Neural progenitor cell (in vitro differentiated cells): Measurements from ENCODE around the gene HYAL3.

Experiments
- EZH2 ChIP-seq: fragments of 200-600 bp; sonication (generic); IDR thresholded peaks from 2 replicates; pipeline ENCODE4 v1.6.1; 2017; ENCODE audit warnings: antibody characterized with exemption, mild to moderate bottlenecking, moderate library complexity
- TF ChIP-seq, protein P1 (sequence below): fragments of 200-600 bp; sonication (generic); IDR thresholded peaks from 2 replicates; pipeline ENCODE4 v1.5.1; 2017; ENCODE audit warnings: antibody characterized with exemption, mild to moderate bottlenecking

DNA sequence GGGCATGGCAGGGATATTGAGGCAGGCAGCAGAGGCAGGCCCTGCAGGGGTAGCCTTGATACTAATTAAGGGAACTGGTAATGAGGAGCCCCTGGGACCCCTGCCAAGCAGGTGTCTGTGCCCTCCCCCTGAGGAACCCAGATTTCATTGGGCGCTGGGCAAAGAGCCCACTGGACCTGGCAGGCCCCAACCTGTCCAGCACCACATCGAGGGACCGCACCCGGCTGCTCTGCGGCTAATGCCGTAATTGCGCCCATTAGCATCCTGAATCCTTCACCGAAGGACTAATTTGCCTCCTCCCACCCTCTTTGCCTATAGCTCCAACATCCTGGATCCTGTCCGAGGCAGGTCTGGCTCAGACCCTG is 44.0 kb downstream of the HYAL3 start:
- no peak for TF ChIP-seq EZH2
- TF ChIP-seq, protein P1, sequence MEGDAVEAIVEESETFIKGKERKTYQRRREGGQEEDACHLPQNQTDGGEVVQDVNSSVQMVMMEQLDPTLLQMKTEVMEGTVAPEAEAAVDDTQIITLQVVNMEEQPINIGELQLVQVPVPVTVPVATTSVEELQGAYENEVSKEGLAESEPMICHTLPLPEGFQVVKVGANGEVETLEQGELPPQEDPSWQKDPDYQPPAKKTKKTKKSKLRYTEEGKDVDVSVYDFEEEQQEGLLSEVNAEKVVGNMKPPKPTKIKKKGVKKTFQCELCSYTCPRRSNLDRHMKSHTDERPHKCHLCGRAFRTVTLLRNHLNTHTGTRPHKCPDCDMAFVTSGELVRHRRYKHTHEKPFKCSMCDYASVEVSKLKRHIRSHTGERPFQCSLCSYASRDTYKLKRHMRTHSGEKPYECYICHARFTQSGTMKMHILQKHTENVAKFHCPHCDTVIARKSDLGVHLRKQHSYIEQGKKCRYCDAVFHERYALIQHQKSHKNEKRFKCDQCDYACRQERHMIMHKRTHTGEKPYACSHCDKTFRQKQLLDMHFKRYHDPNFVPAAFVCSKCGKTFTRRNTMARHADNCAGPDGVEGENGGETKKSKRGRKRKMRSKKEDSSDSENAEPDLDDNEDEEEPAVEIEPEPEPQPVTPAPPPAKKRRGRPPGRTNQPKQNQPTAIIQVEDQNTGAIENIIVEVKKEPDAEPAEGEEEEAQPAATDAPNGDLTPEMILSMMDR = no peak
